Neural progenitor cell (in vitro differentiated cells): ENCODE data around the gene GSTM4. TPM values are rescaled to one million over a fixed set of nuclear protein-coding genes. Genes with fewer than 3 reads are reported as not detected.

Experiments
- DNase-seq: peaks from one replicate; pipeline ENCODE4 v3.0.0-alpha.2; 2016; ENCODE audit warnings: low spot score
- H2AFZ ChIP-seq: fragments of 200-600 bp; sonication (generic); replicated peaks from 2 replicates; pipeline ENCODE4 v1.6.1; 2016; ENCODE audit warnings: antibody characterized with exemption
- H3F3A ChIP-seq: fragments of 200-600 bp; sonication (generic); 2 replicates; pipeline ENCODE4 v1.6.1; 2016; ENCODE audit warnings: antibody characterized with exemption, low read depth
- H3K27ac ChIP-seq: fragments of 200-600 bp; sonication (generic); 2 replicates; pipeline ENCODE4 v1.5.1; 2016; ENCODE audit warnings: mild to moderate bottlenecking
- H3K27me3 ChIP-seq: fragments of 200-600 bp; sonication (generic); 2 replicates; pipeline ENCODE4 v1.6.1; 2016; ENCODE audit warnings: mild to moderate bottlenecking, moderate library complexity
- H3K36me3 ChIP-seq: fragments of 200-600 bp; sonication (generic); 2 replicates; pipeline ENCODE4 v1.5.1; 2016
- H3K4me1 ChIP-seq: fragments of 200-600 bp; sonication (generic); 2 replicates; pipeline ENCODE4 v1.6.1; 2016; ENCODE audit warnings: mixed run types
- H3K4me2 ChIP-seq: fragments of 200-600 bp; sonication (generic); 2 replicates; pipeline ENCODE4 v1.6.1; 2016
- H3K4me3 ChIP-seq: fragments of 200-600 bp; sonication (generic); 2 replicates; pipeline ENCODE4 v1.5.1; 2016
- H3K79me2 ChIP-seq: fragments of 200-600 bp; sonication (generic); 2 replicates; pipeline ENCODE4 v1.6.1; 2016; ENCODE audit warnings: low read depth
- H3K9ac ChIP-seq: fragments of 200-600 bp; sonication (generic); 2 replicates; pipeline ENCODE4 v1.6.1; 2016
- H3K9me3 ChIP-seq: fragments of 200-600 bp; sonication (generic); 2 replicates; pipeline ENCODE4 v1.5.1; 2016; ENCODE audit warnings: low read depth
- H4K20me1 ChIP-seq: fragments of 200-600 bp; sonication (generic); 2 replicates; pipeline ENCODE4 v1.6.1; 2016; ENCODE audit warnings: low read depth
- H3K27ac Mint-ChIP-seq: 3 replicates; pipeline ENCODE4 v1.8.0; 2021; ENCODE audit warnings: mixed read lengths
- H3K27me3 Mint-ChIP-seq: 2 replicates; pipeline ENCODE4 v1.8.0; 2022; ENCODE audit warnings: low read depth, mild to moderate bottlenecking, inconsistent platforms, moderate library complexity, mixed read lengths; ENCODE audit not compliant: insufficient read depth
- H3K36me3 Mint-ChIP-seq: 3 replicates; pipeline ENCODE4 v1.8.0; 2021; ENCODE audit warnings: mixed read lengths
- H3K4me1 Mint-ChIP-seq: 3 replicates; pipeline ENCODE4 v1.8.0; 2021; ENCODE audit warnings: mixed read lengths
- H3K4me3 Mint-ChIP-seq: 3 replicates; pipeline ENCODE4 v1.8.0; 2021; ENCODE audit warnings: mild to moderate bottlenecking, moderate library complexity, mixed read lengths
- H3K9me3 Mint-ChIP-seq: 3 replicates; pipeline ENCODE4 v1.8.0; 2020; ENCODE audit warnings: mixed read lengths
- CTCF ChIP-seq: fragments of 200-600 bp; sonication (generic); IDR thresholded peaks from 2 replicates; pipeline ENCODE4 v1.5.1; 2017; ENCODE audit warnings: antibody characterized with exemption, mild to moderate bottlenecking
- EZH2 ChIP-seq: fragments of 200-600 bp; sonication (generic); IDR thresholded peaks from 2 replicates; pipeline ENCODE4 v1.6.1; 2017; ENCODE audit warnings: antibody characterized with exemption, mild to moderate bottlenecking, moderate library complexity
- EZH2phosphoT487 ChIP-seq: fragments of 200-600 bp; sonication (generic); IDR thresholded peaks from 2 replicates; pipeline ENCODE4 v1.6.1; 2017; ENCODE audit warnings: antibody characterized with exemption
- total RNA-seq: library from RNA; depleted of rRNA; stranded (reverse); fragments of >200 nt; gene quantifications from 2 replicates; pipeline ENCODE4 v1.2.3, GENCODE V29; 2015; ENCODE audit warnings: low replicate concordance

Gene GSTM4
- total RNA-seq, 1 donor from 2014 or later: 4.3 TPM

GRCh38 chr1:109641861-109642260, 14.0 kb upstream of the GSTM4 start:
- DNase-seq: no peak
- TF ChIP-seq CTCF (no peak), EZH2phosphoT487 (no peak), EZH2 (no peak)
- H3K27me3 Mint-ChIP-seq: peaks cover 11% of the 10 kb centered on the region

GRCh38 chr1:109642626-109643025, 13.3 kb upstream of the GSTM4 start:
- H3K36me3 Mint-ChIP-seq: no peaks in the 10 kb centered on the region
- no peaks in the 10 kb centered on the region for H3K36me3 ChIP-seq

More at GRCh38 chr1:109641861-109642260, 14.0 kb upstream of the GSTM4 start:
- no peaks in the 10 kb centered on the region for H4K20me1 ChIP-seq
- no peak overlapping the region for H3K4me3 ChIP-seq
- H3K4me1 ChIP-seq: peaks cover 9% of the 10 kb centered on the region
- no peaks in the 10 kb centered on the region for H3K79me2 ChIP-seq
- Mint-ChIP-seq H3K4me1 (peaks cover 23% of the 10 kb centered on the region), H3K4me3 (no peak overlapping the region), H3K27ac (no peak overlapping the region), H3K36me3 (no peaks in the 10 kb centered on the region), H3K9me3 (peaks cover 15% of the 10 kb centered on the region)
- no peaks in the 10 kb centered on the region for H3F3A ChIP-seq
- H3K4me2 ChIP-seq: no peak overlapping the region
- peaks cover 8% of the 10 kb centered on the region for H3K27me3 ChIP-seq
- no peak overlapping the region for H2AFZ ChIP-seq
- no peak overlapping the region for H3K9ac ChIP-seq
- H3K36me3 ChIP-seq: no peaks in the 10 kb centered on the region
- no peaks in the 10 kb centered on the region for H3K9me3 ChIP-seq
- no peak overlapping the region for H3K27ac ChIP-seq

GRCh38 chr1:109643385-109644230, 12.3 kb upstream of the GSTM4 start:
- Mint-ChIP-seq H3K27ac (peak overlapping the region; percentile 74), H3K36me3 (no peaks in the 10 kb centered on the region), H3K9me3 (peaks cover 19% of the 10 kb centered on the region), H3K27me3 (peaks cover 11% of the 10 kb centered on the region), H3K4me1 (peaks cover 20% of the 10 kb centered on the region), H3K4me3 (no peak overlapping the region)
- peak; percentile 92 for DNase-seq
- Histone ChIP-seq H3F3A (no peaks in the 10 kb centered on the region), H3K4me3 (no peak overlapping the region), H3K9me3 (no peaks in the 10 kb centered on the region), H4K20me1 (no peaks in the 10 kb centered on the region), H3K79me2 (no peaks in the 10 kb centered on the region), H3K4me1 (peaks cover 9% of the 10 kb centered on the region), H3K27ac (no peak overlapping the region), H3K9ac (no peak overlapping the region), H2AFZ (peak overlapping the region; percentile 86), H3K4me2 (peak overlapping the region; percentile 44), H3K27me3 (peaks cover 8% of the 10 kb centered on the region), H3K36me3 (no peaks in the 10 kb centered on the region)
- TF ChIP-seq EZH2phosphoT487: no peak
- TF ChIP-seq EZH2: no peak
- TF ChIP-seq CTCF: peak; percentile 86

More at GRCh38 chr1:109642626-109643025, 13.3 kb upstream of the GSTM4 start:
- Histone ChIP-seq H3K4me1 (peaks cover 9% of the 10 kb centered on the region), H3K79me2 (no peaks in the 10 kb centered on the region), H4K20me1 (no peaks in the 10 kb centered on the region), H3K4me2 (no peak overlapping the region), H3K27ac (no peak overlapping the region), H3K27me3 (peaks cover 8% of the 10 kb centered on the region), H3F3A (no peaks in the 10 kb centered on the region), H3K9ac (no peak overlapping the region), H3K9me3 (no peaks in the 10 kb centered on the region), H3K4me3 (no peak overlapping the region), H2AFZ (no peak overlapping the region)
- H3K27ac Mint-ChIP-seq: no peak overlapping the region
- peaks cover 20% of the 10 kb centered on the region for H3K4me1 Mint-ChIP-seq
- H3K4me3 Mint-ChIP-seq: no peak overlapping the region
- DNase-seq: no peak
- peaks cover 19% of the 10 kb centered on the region for H3K9me3 Mint-ChIP-seq
- TF ChIP-seq CTCF: no peak
- no peak for TF ChIP-seq EZH2
- no peak for TF ChIP-seq EZH2phosphoT487
- peaks cover 11% of the 10 kb centered on the region for H3K27me3 Mint-ChIP-seq
